GM18526 (cell line): ENCODE results near the gene DLL1.
A peak's percentile ranks its signal among the peaks of the same experiment; 100 is the strongest.

ENCODE experiments used
- POLR2A ChIP-seq: IDR thresholded peaks from 3 replicates; pipeline ENCODE4 v1.6.1; 2011; ENCODE audit not compliant: insufficient read length; ENCODE audit errors: extremely low read depth

Gene DLL1

GRCh38 chr6:170276369-170277057 lies 14.4 kb downstream of the DLL1 start:
- no peak for TF ChIP-seq POLR2A

- TF ChIP-seq POLR2A = no peak
Measured at GRCh38 chr6:170274713-170275560, 15.9 kb downstream of the DLL1 start.

DNA sequence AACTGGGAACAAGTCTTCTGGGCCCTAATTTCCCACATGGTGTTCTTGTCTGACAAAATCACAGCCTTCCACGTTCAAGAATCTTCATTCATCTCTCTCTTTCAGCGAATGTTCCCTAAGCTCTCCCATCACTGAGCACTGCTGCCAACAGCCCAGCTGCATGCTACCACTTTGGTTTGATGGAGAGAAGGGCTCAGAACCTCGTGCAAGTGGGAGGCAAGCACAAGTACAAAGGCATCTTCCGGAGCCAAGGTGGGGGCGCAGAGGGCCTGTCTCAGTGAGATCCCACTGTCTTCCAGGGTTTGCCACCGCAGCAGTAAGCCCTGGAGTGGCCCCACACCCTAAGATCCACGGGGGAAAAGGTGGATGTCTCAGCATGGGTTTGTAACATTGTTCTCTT lies 17.2 kb downstream of the DLL1 start:
- no peak for TF ChIP-seq POLR2A

- TF ChIP-seq POLR2A = no peak
Measured at GRCh38 chr6:170273191-170273590, 17.7 kb downstream of the DLL1 start.

DNA sequence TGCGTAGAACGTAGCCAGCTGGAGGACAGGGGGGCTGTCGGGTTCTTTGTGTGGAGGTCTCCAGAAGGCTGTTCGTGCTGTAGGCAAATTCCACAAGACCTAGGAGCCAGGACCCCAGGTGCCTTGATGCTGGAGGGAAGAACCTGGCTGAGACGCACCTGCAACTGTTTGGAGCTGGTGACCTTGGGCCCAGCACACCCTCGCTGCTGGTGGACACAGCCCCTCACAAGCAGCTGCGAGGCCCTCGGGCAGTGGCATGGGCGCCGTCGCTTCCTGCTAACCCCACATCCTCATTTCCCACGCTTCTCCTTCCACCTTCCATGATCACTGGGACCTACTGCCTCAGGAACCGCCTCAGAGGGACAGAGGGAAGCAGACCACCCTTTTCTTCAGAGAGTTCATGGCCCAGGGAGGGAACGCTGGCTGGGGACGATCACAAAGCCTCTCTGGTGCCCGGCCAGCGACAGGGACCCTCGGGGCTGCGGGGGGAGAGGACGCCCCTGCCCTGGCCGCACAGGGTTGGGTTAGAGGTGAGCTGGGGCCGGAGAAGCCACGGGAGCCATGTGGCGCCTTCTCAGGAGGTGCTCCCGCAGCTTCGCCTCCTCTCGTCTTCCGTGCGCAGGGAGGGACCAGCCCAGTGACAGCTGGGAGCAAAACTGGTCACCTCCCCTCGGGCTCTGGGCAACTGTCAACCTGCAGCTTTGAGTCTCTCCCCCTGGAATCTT lies 18.4 kb downstream of the DLL1 start:
- TF ChIP-seq POLR2A = no peak

DNA sequence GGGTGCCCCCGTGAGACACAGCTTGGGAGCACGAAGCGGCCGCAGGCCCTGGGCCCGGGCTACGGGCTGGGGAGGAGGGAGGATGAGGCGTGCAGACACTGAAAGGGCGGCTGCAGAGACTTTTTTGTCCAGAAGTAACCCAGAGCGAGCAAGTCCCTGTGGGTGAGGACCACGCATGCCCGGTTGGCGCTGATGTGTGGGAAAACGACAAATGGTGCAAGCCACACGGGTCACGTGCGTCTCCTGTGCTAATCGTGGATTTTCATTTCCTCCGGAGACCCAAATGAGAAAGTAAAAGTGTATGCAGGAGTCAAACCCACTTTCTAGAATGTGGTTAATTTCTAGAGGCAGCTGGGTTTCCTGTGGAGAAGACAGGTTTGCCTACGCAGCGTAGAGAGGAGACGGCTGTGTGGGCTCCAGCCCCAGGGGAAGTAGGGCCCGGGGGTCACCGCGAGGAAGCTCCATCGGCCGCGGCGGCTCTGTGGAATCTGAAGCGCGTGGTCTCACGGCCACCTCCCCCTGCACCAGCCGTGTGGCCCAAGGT lies 19.0 kb downstream of the DLL1 start:
- peak; percentile 8 for TF ChIP-seq POLR2A

DNA sequence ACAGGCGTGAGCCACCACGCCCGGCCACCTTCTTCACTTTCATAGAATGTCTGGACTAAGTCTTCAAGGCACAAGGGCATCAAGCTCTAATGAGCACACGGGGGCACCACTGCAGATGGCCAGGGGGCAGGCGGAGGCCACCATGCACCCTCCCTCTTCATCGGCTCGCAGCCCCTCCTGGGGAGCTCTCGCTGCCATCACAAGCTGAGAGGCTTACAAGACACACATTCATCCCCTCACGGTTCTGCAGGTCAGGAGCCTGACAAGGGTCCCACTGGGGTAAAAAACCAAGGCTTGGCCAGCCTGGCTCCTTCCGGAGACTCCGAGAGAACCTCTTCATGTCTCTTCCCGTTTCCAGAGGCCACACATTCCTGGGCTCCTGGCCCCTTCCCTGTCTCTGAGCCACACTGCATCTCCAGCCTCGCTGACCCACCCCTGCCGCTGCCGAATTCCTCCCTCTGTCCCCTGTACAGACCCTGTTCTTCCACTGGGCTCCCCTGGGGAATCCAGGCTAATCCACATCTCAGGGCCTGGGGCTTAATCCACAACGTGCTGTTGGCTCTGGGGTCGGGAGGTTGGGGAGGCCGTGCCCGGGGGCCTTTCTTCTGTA lies 19.8 kb downstream of the DLL1 start:
- no peak for TF ChIP-seq POLR2A

DNA sequence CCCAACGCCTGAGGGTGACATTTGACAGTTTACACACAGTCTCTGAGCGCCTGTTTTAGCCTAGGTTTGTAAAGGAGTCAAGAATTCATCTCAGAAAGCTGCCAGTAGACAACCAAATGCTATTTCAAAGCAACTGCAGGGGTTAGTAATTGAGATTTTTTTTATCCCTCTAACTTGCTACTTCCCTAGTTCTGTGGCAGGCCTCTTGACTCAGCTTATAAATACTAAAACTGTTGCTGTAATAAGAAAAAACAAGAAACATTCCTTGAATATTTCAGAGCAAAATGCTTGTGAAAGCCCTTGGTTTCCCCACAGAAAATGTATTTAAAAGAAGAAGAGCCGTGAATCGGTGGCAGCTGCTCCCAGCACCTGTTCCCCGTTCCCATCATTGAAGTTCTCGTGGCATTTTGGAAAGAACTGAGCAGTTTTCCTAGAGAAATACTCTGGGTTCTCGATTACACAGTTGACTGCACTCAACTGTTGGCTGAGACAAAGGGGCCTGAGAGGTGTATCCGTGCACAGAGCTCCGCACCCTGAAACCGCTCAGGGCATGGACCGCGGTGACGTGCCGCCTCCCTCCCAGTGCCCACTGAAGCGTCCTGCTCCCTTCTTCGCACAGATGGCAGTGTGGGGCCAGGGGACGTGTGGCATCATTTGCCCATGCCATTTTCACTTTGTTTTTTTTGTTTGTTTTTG lies 20.9 kb downstream of the DLL1 start:
- TF ChIP-seq POLR2A = no peak

DNA sequence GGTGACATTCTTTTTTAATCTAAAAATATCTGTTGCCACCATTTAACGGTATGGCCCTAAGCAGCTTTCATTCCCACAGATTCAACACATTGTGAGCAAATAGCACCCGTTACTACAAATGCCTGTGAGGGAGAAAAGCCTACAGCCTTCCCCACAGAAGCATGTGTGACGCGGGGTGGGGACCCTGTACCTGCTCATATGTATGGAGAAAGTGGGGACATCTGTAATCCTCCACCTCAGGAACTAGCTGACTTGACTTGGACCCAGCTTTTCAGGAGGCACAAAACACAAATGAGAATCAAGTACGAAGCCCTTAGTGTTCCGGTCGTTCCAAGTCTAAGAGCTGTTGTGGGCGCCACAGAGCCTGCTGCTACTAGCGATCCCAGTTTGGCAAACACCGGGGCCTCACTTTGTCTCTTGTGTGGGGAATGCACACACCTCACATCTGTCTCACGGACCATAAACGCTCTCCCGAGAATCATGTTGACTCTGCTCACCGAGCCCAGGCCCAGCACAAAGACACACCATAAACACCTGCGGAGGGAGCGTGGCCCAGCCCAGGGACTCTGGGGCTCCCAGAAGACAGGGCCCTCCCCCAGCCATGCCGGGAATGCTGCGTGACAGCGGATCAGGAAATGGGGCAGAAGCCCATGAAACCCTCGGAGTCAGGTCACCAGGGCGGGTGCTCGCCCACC lies 21.6 kb downstream of the DLL1 start:
- TF ChIP-seq POLR2A = no peak

GRCh38 chr6:170268216-170269129 lies 22.4 kb downstream of the DLL1 start:
- no peak for TF ChIP-seq POLR2A

GRCh38 chr6:170267688-170268087 lies 23.2 kb downstream of the DLL1 start:
- TF ChIP-seq POLR2A = no peak

DNA sequence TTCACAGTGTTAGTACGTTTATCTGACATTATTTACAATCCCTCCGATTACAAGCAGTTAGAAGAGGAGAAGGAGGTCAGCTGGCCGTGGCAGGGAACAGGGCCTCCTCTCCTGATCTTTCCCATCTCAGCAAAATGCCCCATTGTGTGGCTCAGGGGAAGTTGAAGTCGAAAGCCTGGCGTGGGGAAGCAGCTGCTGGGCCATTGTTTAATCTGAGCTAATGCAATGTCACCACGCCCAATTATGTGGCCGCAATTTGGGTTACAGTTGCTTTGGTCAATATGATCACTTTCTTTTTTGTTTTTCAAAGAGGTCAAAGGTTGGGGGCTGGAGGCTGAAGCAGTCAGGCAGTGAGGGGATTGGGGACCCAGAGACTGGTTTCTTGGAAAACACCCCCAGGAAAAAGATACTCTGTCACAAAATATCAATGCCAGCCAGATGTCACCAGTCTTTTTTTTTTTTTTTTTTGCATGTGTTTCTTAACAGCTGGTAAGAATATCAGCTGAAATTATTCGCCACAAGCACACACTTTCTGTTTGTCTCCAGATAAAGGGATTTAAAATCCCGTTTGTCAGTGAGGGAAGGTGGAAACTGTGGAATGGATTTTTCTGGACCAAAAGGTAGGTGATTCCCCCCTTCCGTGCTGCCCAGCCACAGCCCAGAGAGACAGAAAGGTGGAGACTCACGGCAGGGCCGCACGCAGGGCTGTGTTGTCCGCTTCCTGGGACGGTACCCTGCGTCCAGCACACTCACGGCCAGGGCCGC lies 24.6 kb downstream of the DLL1 start:
- TF ChIP-seq POLR2A = no peak

GRCh38 chr6:170265655-170266054 lies 25.2 kb downstream of the DLL1 start:
- TF ChIP-seq POLR2A = no peak

GRCh38 chr6:170264086-170264485 lies 26.8 kb downstream of the DLL1 start:
- no peak for TF ChIP-seq POLR2A
